Fibroblast of the aortic adventitia (primary cell): ENCODE data around the gene IL27RA. TPM values are rescaled to one million over a fixed set of nuclear protein-coding genes. Genes with fewer than 3 reads are reported as not detected.

Experiments used
- DNase-seq: peaks from one replicate; pipeline ENCODE4 v3.0.0-alpha.2; 2010; ENCODE audit warnings: low read depth
- H3K4me3 ChIP-seq: 2 replicates; pipeline ENCODE4 v1.5.1; 2011; ENCODE audit warnings: low read depth, mild to moderate bottlenecking, control low read depth, low read length, moderate library complexity
- CTCF ChIP-seq: IDR thresholded peaks from 2 replicates; pipeline ENCODE4 v1.5.1; 2011; ENCODE audit warnings: mild to moderate bottlenecking, low read length, control low read depth, inconsistent platforms; ENCODE audit not compliant: insufficient read depth
- total RNA-seq: library from RNA; depleted of rRNA; stranded (reverse); fragments of >200 nt; gene quantifications from 2 replicates; pipeline ENCODE4 v1.2.3, GENCODE V29; 2012; ENCODE audit warnings: low replicate concordance

The IL27RA gene
- total RNA-seq, 1 donor, result 0.63 TPM

GRCh38 chr19:14056069-14056666, 24.6 kb downstream of the IL27RA start:
- H3K4me3 ChIP-seq, result no peak overlapping the region
- TF ChIP-seq CTCF, result no peak
- no peak for DNase-seq

GRCh38 chr19:14056741-14057356, 25.3 kb downstream of the IL27RA start:
- DNase-seq, result no peak
- peak overlapping the region; percentile 44 for H3K4me3 ChIP-seq
- TF ChIP-seq CTCF, result no peak

- TF ChIP-seq CTCF, result no peak
- peak overlapping the region; percentile 13 for H3K4me3 ChIP-seq
- DNase-seq, result no peak
Observed at GRCh38 chr19:14058182-14059092, 26.9 kb downstream of the IL27RA start.

GRCh38 chr19:14059093-14059480, 27.5 kb downstream of the IL27RA start:
- no peak overlapping the region for H3K4me3 ChIP-seq
- peak; percentile 70 for TF ChIP-seq CTCF
- no peak for DNase-seq

GRCh38 chr19:14059652-14060155, 28.1 kb downstream of the IL27RA start:
- H3K4me3 ChIP-seq, result no peak overlapping the region
- no peak for TF ChIP-seq CTCF
- DNase-seq, result no peak

GRCh38 chr19:14061081-14061749, 29.7 kb downstream of the IL27RA start:
- no peak overlapping the region for H3K4me3 ChIP-seq
- no peak for TF ChIP-seq CTCF
- peak; percentile 31 for DNase-seq
